Pancreas (tissue), 10 donors: Measurements from ENCODE around the gene SMIM3. TPM values are rescaled to one million over a fixed set of nuclear protein-coding genes. Genes with fewer than 3 reads are reported as not detected.
A peak's percentile ranks its signal among the peaks of the same experiment; 100 is the strongest.

Experiments
- ATAC-seq, 4 donors: fragments of 200-7000 bp; cut with Tn5 transposase; one replicate each; pipeline versions ENCODE4 v1.8.0 to v1.9.1; 2020; ENCODE audit warnings: mild to moderate bottlenecking in 4 of 4, moderate library complexity in 4 of 4
- DNase-seq, 6 donors: peaks; one replicate each; pipeline ENCODE4 v3.0.0-alpha.2; 2020
- FAIRE-seq: peaks from 2 replicates; lab custom pipeline; 2012; peaks lifted over from hg19 to GRCh38; lab: Jason Lieb, UNC
- H3K27ac ChIP-seq, 4 donors: fragments of 200-600 bp; sonication (generic); 1 replicate in 3 of 4; 2 replicates in 1 of 4; pipeline versions ENCODE4 v1.5.0 to v1.8.0; 2020
- H3K27me3 ChIP-seq, 4 donors: fragments of 200-600 bp; one replicate each; pipeline ENCODE4 v1.8.0; 2021
- H3K36me3 ChIP-seq, 3 donors: fragments of 200-600 bp; sonication (generic) in 1 of 3; one replicate each; pipeline versions ENCODE4 v1.5.0 to v1.8.0; 2020 to 2021
- H3K4me1 ChIP-seq, 3 donors: fragments of 200-600 bp; one replicate each; pipeline ENCODE4 v1.8.0; 2021
- H3K4me3 ChIP-seq, 4 donors: fragments of 200-600 bp; sonication (generic) in 2 of 4; one replicate each; pipeline versions ENCODE4 v1.5.0 to v1.8.0; 2020 to 2021
- H3K9me3 ChIP-seq, 4 donors: fragments of 200-600 bp; one replicate each; pipeline ENCODE4 v1.8.0; 2021
- CTCF ChIP-seq, 4 donors: fragments of 200-600 bp; sonication (generic) in 3 of 4; IDR thresholded peaks; one replicate each; pipeline versions ENCODE4 v1.5.0 to v1.8.0; 2021; ENCODE audit warnings: antibody characterized with exemption in 4 of 4
- WGBS, 2 donors: extraction: QIAGEN DNeasy Blood & Tissue Kit; methylation state at CpG; one replicate each; pipeline ENCODE4 v1.1.7; 2013; 5-methylcytosine and 5-hydroxymethylcytosine counted together
- intact Hi-C, 3 donors: fragments of 100-400 bp; cut with DNase I; formaldehyde crosslinking; loops; one replicate each; pipeline versions ENCODE4 v1.11.1 to v1.14.2; 2022
- polyA plus RNA-seq, 2 donors: library from polyadenylated mRNA; stranded (reverse); fragments of 200-250 nt; gene quantifications; one replicate each; pipeline ENCODE4 v1.2.3, GENCODE V29; 2013
- total RNA-seq, 6 donors: library from RNA; stranded (reverse); fragmentation: NEBNext Ultra II Directional in 4 of 6; extraction: Animal tissue kit (Norgen Biotek cat#: 25700) in 4 of 6; gene quantifications; one replicate each; pipeline versions ENCODE4 v1.2.1 to v1.2.4, GENCODE V29; 2021 to 2023
- donor health status: healthy with polysubstance abuse.
- donor health status: DM: no; HTN: no; CAD: no; lungs with moderate emphysema.
- donor health status: DM: no; HTN: no; CAD: no.
- donor health status: control.
- donor health status: control.
- donor health status: Bipolar disorder and iron deficiency.
- donor health status: DM: yes; HTN: yes; CAD: no.
- donor health status: DM: no; HTN: no; CAD: no.
- donor health status: DM: no; HTN: no; CAD: no.
- donor health status: DM: yes; HTN: yes; CAD: no.

Gene SMIM3
- total and polyA plus RNA-seq, 8 donors, result 9.7 to 33.1 (median 13.2) TPM

- intact Hi-C loops, result no loop called here
Observed at GRCh38 chr5:150766251-150766650, 12.3 kb upstream of the SMIM3 start.

DNA sequence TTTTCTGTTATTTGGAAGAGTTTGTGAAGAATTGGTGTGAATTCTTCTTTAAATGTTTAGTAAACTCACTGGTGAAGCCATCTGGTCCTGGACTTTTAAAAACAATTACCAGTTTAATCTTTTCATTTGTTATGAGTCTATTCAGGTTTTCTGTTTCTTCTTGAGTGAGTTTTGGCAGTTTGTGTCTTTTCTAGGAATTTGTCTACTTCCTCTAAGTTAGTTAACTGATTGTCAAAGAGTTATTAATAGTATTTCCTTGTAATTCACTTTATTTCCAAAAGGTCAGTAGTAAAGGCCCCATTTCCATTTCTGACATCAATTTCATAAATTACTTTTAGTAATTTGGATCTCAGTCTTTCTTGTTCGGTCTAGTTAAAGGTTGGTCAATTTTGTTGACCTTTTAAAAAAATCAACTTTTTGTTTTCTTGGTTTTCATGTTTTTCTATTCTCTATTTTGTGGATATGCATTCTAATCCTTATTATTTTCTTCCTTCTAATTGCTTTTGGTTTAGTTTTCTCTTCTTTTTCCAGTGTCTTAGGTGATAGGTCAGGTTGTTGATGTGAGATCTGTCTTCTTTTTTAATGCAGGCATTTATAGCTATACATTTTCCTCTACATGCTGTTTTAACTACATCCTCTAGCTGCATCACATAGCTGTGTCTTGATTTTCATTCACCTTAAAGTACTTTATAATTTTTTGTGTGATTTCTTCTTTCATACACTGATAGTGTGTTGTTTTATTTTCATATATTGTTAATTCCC is 7.3 kb upstream of the SMIM3 start:
- no peak for TF ChIP-seq CTCF (IDR thresholded peaks at IDR 0.05)
- no peaks in the 10 kb centered on the region for H3K36me3 ChIP-seq
- WGBS, 2 donors, result 78 to 81% methylated on average over 1 of the region's 1 CpG
- no peaks in the 10 kb centered on the region for H3K9me3 ChIP-seq
- FAIRE-seq (peak; percentile 13), ATAC-seq (no peak), DNase-seq (no peak)
- no peaks in the 10 kb centered on the region for H3K27me3 ChIP-seq
- no peak overlapping the region for H3K4me3 ChIP-seq
- H3K4me1 ChIP-seq, result no peaks in the 10 kb centered on the region
- intact Hi-C loops, result no loop called here
- H3K27ac ChIP-seq, result no peak overlapping the region

More at GRCh38 chr5:150766251-150766650, 12.3 kb upstream of the SMIM3 start:
- H3K9me3 ChIP-seq, result no peaks in the 10 kb centered on the region
- no peak for TF ChIP-seq CTCF (IDR thresholded peaks at IDR 0.05)
- no peaks in the 10 kb centered on the region for H3K36me3 ChIP-seq
- 63 to 64% methylated on average over 2 of the region's 2 CpGs for WGBS, 2 donors
- H3K4me1 ChIP-seq, result peaks cover 0 to 11% (median 0%) of the 10 kb centered on the region in 3 donors
- H3K27me3 ChIP-seq, result no peaks in the 10 kb centered on the region
- ATAC-seq, result no peak
- no peak for FAIRE-seq
- no peak overlapping the region for H3K27ac ChIP-seq
- no peak for DNase-seq
- no peak overlapping the region for H3K4me3 ChIP-seq

GRCh38 chr5:150774145-150774544 is 4.4 kb upstream of the SMIM3 start:
- no peak for TF ChIP-seq CTCF (IDR thresholded peaks at IDR 0.05)
- 65 to 69% methylated on average over 1 of the region's 1 CpG for WGBS, 2 donors
- DNase-seq (no peak), ATAC-seq (no peak), FAIRE-seq (no peak)
- H3K9me3 ChIP-seq, result no peaks in the 10 kb centered on the region
- H3K4me1 ChIP-seq, result peaks cover 0 to 5% (median 0%) of the 10 kb centered on the region in 3 donors
- intact Hi-C loops, result no loop called here
- H3K27ac ChIP-seq, result no peak overlapping the region
- H3K4me3 ChIP-seq, result no peak overlapping the region
- no peaks in the 10 kb centered on the region for H3K27me3 ChIP-seq
- no peaks in the 10 kb centered on the region for H3K36me3 ChIP-seq

GRCh38 chr5:150777685-150778084 is 872 bp upstream of the SMIM3 start:
- no peaks in the 10 kb centered on the region for H3K36me3 ChIP-seq
- peak overlapping the region in 3 of 4 donors; percentile 65 to 85 (median 76) for H3K4me3 ChIP-seq
- H3K27me3 ChIP-seq, result no peaks in the 10 kb centered on the region
- WGBS, 2 donors, result 29 to 49% methylated on average over 3 of the region's 3 CpGs
- intact Hi-C loops, result no loop called here
- peaks cover 3 to 20% (median 13%) of the 10 kb centered on the region in 3 donors for H3K4me1 ChIP-seq
- peak overlapping the region; percentile 79 to 86 (median 84) for H3K27ac ChIP-seq
- FAIRE-seq (no peak), ATAC-seq (peak in 2 of 4 donors; percentile 0 to 1), DNase-seq (no peak)
- H3K9me3 ChIP-seq, result no peaks in the 10 kb centered on the region
- TF ChIP-seq CTCF (IDR thresholded peaks at IDR 0.05), result no peak

DNA sequence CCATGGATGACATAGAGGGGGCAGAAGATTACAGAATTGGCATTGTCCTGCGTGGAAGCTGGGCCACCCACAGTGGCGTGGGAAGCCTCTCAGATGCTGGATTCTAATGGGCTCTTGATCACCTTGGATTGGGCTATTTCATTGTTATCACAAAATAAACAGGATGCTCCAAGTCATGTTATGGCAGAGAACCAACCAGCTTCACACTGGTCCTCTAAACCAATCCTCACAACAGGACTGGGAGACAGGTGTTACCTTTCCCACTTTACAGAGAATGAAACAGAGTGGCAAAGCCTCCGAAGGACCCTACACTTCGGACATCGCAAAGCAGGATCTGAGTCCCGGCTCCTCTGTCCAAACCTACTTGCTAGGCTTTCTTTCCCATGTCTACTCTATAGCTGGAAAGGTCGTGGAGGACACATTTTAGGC is 455 bp upstream of the SMIM3 start:
- DNase-seq, result peak in 3 of 6 donors; percentile 54 to 69 (median 68)
- Histone ChIP-seq H3K4me3 (peak overlapping the region; percentile 65 to 85 (median 74)), H3K27ac (peak overlapping the region; percentile 79 to 86 (median 84)), H3K9me3 (no peaks in the 10 kb centered on the region), H3K4me1 (peaks cover 7 to 24% (median 17%) of the 10 kb centered on the region in 3 donors), H3K36me3 (no peaks in the 10 kb centered on the region), H3K27me3 (no peaks in the 10 kb centered on the region)
- ATAC-seq, result peak; percentile 57 to 71 (median 64)
- WGBS, 2 donors, result 3 to 5% methylated on average over 7 of the region's 7 CpGs
- no peak for TF ChIP-seq CTCF (IDR thresholded peaks at IDR 0.05)
- FAIRE-seq, result no peak
- intact Hi-C loops, result no loop called here
